Limb (tissue), 2 donors: ENCODE measurements around the gene FAM53B.
A peak's percentile ranks its signal among the peaks of the same experiment; 100 is the strongest.

Experiments
- DNase-seq, 2 donors: peaks; one replicate each; pipeline ENCODE4 v3.0.0-alpha.2; 2016; ENCODE audit errors: extremely low spot score in 2 of 2

FAM53B gene

DNA sequence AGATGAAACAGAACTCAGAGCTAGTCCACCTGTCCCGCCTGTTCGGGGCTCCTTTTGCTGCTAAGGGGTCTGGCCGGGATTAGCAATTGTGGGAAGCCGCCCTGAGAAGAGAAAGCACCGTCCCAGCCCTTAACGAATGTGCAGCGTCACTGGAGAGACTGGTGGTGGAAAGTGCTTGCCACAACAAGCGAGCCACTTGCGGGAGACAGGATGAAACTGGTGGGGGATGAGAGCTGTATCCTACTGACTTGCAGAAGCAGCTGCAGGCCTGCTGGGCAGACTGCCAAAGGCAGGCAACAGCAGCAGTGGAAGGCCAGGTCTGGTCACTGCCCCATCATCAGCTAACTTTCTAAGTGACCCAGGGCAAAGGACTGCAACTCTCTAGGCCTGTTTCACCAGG, 95.4 kb downstream of the FAM53B start:
- DNase-seq: peak; percentile 76 to 84

- no peak for DNase-seq
Observed at GRCh38 chr10:124648131-124648475, 96.1 kb downstream of the FAM53B start.

DNA sequence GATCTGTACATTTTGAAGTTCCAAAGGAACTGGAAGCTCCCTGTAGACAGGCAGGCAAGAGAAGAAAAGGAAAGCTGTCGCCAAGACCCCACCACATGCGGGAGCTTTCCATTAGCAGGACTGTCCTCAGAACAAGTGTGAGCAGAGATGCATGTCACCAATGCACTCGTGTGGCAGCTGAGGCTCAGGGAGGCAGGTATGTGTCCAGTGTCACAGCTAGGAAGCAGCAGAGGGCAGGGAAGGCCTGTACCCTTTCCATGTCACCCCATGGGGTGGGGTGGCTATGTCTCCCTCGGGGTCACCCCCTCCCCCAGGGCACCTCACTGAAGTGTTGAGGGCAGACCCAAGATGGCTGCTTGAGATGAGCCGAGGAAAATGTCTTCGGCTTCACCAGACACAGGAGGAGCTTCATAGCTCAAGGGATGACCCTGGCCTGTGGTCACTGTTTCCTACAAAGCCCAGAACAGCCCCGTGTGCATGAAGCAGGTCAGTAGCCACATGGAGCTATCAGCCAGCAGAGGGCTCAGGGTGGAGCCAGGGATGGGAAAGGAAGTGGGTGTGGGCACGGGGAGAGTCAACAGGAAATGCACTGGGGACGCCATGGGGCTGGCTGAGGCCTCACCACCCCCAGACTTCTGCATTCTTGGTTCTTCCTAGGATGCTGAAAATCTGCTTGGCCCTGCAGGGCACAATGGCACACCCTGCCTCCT, 96.6 kb downstream of the FAM53B start:
- DNase-seq: no peak

GRCh38 chr10:124646483-124647352, 97.5 kb downstream of the FAM53B start:
- DNase-seq: no peak

- DNase-seq: no peak
Observed at GRCh38 chr10:124645467-124646095, 98.6 kb downstream of the FAM53B start.

- no peak for DNase-seq
Observed at GRCh38 chr10:124644771-124645415, 99.3 kb downstream of the FAM53B start.

GRCh38 chr10:124644236-124644635, 99.9 kb downstream of the FAM53B start:
- no peak for DNase-seq

DNA sequence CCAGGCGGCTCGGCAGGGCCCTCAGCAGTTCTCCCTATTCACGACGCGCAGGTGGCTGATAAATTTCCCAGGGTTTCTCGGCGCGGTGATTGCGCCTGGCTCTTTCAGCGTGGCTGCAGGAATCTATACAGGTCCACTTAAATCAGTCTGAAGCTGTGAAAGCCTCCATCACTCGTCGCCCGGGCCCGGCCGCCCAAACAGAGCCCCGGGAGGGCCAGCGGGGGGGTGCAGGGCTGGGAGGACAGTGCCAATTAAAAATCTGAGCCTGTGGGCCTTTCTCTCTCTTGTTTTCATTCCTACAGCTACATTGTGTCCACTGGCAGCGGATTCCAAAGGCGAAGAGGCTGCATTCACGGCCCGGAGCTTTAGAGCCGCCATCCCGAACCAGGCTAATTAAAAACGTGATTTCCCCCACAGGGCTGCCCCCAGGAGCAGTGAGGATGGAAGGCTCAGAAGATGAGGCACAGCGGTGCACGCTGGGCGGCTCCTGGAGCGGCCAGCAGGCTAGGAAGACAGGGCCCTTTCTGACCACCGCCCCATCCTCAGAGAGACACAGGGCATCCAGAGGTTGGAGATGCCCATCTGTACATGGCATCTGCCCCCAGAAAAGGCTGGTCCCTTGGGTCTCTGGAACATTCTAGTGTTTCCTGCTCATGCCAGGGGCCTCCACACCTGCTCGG, 100.7 kb downstream of the FAM53B start:
- peak in 1 of 2 donors; percentile 59 for DNase-seq

- no peak for DNase-seq
Observed at GRCh38 chr10:124642088-124642710, 102.0 kb downstream of the FAM53B start.

DNA sequence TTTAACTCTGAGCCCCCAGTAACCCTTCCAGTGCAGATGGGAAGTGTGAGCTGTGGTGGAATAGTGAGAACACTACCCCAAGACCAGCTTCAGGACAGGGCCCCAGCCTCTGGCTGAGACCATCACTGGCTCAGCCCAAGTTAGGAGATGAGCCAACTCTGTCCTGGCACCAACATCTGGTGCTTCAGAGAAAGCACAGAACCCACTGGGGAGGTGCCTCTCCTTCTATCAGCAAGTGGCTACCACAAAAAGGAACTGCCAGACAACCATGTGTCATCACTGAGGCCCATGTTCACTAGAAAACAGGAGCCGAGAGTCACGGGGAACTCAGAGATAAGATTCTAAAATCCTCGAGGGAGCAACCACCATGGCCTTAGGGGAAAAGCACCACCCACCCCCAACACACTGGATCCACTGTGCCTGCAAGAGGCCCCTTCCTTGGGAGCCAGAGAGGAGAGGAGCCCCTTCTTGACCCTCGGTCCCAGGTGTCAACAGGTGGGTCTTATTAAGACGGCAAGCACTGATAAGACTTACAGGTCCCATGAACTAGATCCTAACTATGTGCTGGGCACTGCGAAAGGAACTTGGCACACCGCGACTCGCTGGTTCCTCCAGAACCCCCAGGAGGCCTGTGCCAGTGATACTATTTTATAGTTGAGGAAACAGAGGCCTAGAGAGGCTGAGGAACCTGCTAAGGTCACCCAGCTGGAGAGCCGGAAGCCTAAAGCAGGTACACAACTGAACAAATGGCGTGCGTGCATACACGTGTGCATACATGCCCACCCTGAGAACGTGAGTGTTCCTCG, 102.7 kb downstream of the FAM53B start:
- DNase-seq: no peak

- DNase-seq: no peak
Observed at GRCh38 chr10:124640538-124641231, 103.5 kb downstream of the FAM53B start.

GRCh38 chr10:124640056-124640455, 104.1 kb downstream of the FAM53B start:
- no peak for DNase-seq

DNA sequence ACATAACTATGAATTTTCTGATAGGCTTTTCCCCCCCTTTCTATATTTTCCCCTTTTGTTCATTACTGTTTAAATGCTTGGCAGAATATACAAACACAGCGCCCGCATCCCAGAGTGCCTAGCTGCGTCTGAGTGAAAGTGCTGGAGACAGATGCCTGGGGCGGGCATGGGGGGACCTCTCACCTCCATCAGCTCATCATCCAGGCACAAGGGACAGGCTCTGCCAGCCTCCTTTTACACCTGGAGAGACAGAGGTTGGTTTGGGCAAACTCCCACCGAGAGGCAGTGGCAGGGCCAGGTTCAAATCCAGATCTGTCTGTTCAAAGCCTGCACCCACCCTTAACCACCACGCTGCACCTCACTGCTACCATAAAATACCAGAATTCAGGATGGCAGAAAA, 104.5 kb downstream of the FAM53B start:
- no peak for DNase-seq

GRCh38 chr10:124639206-124639605, 105.0 kb downstream of the FAM53B start:
- DNase-seq: no peak

DNA sequence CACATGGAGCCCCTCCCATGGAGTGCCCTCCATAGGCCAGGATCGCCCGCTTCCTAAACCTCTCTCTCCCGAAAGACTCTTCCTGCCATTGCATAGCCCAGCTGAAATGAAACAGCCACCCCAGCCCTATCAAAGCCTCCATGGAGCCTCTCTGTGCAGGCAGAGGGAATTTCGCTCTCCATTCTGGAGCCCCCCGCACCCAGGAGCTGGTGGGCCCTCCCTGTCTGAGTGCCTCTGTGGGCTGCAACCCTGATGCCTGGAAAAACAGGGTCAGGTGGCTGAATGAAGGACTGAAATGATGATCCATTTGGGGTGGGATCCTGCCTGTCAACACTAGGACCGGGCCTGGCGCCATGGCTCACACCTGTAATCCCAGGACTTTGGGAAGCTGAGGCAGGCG, 106.4 kb downstream of the FAM53B start:
- DNase-seq: no peak

GRCh38 chr10:124637091-124637700, 107.0 kb downstream of the FAM53B start:
- no peak for DNase-seq

DNA sequence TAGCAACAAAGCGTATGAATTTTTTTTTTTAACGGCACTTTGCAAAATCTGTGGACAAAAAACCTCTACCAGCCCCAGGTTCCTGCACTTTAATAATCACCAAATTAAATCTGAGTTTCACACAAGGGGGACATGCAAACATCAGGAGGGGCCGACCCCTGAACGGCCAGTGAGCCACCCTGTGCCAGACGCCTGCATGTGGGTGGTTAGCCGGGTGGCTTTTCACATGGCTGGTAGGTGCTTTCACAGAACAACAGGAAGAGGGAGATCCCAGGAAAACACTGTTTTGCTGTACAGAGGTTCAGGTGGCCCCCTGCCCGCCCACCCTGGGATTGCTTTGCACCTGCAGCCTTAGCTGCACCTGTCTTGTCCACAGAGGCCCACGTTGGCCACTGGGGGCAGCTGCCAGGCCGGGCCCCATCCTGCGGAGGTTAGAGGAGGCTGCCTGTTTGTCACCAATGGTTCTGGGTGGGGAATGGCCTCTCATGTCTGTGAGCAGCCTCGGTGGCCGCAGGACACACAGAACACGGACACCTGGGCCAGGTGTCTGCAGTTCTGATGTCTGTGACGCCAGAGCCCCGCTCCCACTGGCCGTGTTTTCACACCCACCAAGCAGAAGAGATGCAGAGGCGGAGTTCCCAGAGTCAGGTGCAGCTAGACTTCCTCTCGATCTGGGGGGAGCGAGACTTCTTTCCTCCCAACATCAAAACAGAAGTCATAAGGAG, 107.7 kb downstream of the FAM53B start:
- no peak for DNase-seq

- DNase-seq: no peak
Observed at GRCh38 chr10:124632566-124632965, 111.6 kb downstream of the FAM53B start.
